Choroid plexus epithelial cell (primary cell): Measurements from ENCODE around the gene USP20.
A peak's percentile ranks its signal among the peaks of the same experiment; 100 is the strongest.

Experiments used
- DNase-seq: peaks from one replicate; pipeline ENCODE4 v3.0.0-alpha.2; 2010; ENCODE audit warnings: low read depth
- H3K4me3 ChIP-seq: 2 replicates; pipeline ENCODE4 v1.5.1; 2011; ENCODE audit warnings: low read depth, mild to moderate bottlenecking, control low read depth, low read length, moderate library complexity
- TF ChIP-seq, protein P1 (sequence below): conservative IDR thresholded peaks from 2 replicates; pipeline ENCODE4 v1.5.1; 2011; ENCODE audit warnings: low read depth, mild to moderate bottlenecking, control low read depth, inconsistent platforms, low read length, moderate library complexity

Gene USP20

DNA sequence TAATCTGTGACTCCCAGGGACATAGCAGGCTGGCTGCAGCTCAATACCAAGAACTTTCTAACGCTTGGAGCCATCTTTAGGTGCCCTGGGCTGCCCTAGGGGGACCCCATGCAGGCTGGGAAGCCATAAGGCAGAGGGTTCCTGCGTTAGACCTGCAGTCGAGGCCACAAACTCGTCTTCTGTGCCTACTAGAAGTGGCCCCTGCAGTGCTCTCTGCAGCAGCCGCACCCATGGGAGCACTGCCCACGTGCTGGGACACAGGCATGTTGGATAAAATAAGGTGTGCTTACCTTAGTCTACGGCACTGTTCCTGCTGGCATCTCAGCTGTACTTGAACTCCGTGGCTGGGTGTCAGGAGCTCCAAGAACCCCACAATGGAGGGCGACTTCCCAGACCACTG is 22.9 kb upstream of the USP20 start:
- H3K4me3 ChIP-seq = no peak overlapping the region
- TF ChIP-seq, protein P1, sequence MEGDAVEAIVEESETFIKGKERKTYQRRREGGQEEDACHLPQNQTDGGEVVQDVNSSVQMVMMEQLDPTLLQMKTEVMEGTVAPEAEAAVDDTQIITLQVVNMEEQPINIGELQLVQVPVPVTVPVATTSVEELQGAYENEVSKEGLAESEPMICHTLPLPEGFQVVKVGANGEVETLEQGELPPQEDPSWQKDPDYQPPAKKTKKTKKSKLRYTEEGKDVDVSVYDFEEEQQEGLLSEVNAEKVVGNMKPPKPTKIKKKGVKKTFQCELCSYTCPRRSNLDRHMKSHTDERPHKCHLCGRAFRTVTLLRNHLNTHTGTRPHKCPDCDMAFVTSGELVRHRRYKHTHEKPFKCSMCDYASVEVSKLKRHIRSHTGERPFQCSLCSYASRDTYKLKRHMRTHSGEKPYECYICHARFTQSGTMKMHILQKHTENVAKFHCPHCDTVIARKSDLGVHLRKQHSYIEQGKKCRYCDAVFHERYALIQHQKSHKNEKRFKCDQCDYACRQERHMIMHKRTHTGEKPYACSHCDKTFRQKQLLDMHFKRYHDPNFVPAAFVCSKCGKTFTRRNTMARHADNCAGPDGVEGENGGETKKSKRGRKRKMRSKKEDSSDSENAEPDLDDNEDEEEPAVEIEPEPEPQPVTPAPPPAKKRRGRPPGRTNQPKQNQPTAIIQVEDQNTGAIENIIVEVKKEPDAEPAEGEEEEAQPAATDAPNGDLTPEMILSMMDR = no peak
- DNase-seq = no peak

DNA sequence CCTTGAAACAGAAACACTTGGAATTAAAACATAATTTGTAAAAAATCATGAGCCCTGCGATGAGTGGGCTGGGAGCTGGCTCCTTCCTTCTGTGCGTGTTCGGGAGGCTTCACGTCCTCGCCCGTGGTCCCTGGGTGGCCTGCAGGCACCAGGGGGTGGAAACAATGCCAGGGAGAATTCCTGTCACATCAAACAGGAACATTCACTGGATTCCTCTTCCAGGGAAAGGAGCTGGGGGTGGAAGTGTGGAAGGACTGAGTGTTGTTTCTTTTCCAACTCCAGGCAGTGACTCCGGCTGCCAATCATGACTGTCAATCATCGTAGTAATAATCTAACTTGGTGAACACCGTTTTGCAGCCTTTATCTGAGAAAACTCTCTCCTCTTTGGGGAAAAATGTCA is 21.6 kb upstream of the USP20 start:
- H3K4me3 ChIP-seq = no peak overlapping the region
- DNase-seq = no peak
- TF ChIP-seq, protein P1 = no peak

DNA sequence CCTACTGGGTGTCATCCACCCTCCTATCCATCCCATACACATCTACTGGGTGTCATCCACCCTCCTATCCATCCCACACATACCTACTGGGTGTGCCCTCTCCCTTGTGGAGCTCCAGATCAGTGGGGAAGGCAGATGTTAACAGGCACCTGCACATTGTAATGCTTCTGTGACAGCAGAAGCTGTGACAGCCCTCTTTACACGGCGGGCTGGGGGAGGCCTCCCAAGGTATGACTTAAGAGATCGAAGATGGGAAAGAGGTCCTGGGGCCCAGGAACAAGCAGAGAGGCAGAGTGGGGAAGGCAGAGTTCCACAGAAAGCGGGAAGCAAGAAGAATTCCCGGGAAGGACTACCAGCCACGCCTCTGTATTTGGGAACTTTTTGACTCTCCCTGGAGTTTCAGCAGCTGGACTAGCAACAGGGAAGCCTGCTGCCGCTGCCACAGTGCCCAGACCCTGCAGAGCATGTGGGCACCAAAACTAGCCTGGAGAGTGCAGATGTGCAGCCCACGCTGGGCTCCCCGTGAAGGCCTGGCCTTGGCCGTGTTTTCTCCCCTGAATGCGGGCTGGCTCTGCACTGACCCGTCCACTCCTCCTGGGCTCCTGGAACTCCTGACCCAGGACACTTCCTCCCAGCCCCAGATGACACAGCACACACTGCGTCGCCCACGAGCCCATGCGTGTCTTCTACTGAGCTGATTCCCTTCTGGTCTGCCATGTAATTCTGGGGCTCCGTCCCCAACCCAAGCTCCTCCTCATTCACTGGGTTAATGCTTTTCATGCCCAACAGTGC is 20.6 kb upstream of the USP20 start:
- no peak overlapping the region for H3K4me3 ChIP-seq

DNA sequence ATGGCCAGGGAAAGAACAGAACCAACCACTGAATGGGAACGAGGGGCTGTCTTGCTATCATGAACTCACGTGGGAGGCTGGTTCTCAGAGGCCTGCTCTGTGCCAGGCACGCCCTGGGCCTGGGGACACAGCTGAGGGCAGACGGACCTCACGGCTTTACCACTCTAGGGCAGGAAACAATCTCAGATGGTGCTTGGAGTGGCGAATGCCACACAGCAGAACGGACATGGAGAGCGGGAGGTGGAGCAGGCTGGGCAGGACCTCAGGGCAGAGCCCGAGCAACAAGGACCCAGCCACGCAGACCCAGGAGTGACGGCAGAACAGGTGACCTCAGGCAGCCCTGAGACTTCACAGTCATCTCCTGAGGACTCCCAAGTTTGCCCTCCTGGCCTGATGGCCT is 20.0 kb upstream of the USP20 start:
- no peak overlapping the region for H3K4me3 ChIP-seq
- TF ChIP-seq, protein P1 = no peak
- no peak for DNase-seq

More for the DNA sequence above, 20.6 kb upstream of the USP20 start:
- TF ChIP-seq, protein P1 = no peak
- DNase-seq = no peak

DNA sequence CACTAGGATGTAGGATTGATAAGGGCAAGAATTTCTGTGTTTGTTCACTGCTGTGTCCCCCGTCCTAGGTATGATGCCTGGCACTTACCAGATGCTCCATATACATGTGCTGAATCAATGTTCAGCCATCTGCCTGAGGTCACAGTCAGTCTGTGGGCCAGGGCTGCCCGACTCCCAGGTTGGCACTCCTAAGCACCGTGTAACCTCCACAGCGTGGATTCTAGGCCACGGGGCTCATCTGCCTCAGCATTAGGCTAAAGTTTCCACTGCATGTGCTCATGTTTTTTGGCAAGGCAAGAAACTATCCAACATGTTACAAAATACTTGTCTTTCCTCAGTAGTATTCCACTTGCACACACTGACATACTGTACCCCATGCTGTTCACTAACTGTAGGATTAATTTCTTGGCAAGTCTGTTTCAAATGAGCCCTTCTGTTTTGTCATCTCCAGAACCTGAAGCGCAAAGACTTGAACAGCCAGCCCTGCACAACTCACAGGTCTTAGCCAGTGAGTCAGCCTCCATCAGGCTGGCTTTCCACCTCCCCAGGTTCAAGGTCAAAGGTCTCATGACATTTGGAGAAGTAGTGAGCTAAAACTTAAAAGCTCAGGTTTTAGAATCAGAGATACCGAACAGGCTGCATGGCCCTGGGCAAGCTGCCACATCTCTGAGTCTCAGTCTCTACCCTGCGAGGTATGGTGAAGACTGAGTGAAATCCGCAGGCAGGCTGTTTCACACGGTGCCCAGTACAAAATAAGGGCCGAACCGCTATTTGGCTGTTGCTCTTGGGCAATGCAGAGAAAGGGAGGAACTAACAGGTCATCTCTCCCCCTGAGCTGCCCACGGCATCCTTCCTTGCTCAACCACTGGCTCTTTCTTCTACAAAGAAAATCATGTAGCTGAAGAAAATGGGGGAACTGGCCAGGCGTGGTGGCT is 18.5 kb upstream of the USP20 start:
- DNase-seq = no peak
- TF ChIP-seq, protein P1 = no peak
- H3K4me3 ChIP-seq = no peak overlapping the region

DNA sequence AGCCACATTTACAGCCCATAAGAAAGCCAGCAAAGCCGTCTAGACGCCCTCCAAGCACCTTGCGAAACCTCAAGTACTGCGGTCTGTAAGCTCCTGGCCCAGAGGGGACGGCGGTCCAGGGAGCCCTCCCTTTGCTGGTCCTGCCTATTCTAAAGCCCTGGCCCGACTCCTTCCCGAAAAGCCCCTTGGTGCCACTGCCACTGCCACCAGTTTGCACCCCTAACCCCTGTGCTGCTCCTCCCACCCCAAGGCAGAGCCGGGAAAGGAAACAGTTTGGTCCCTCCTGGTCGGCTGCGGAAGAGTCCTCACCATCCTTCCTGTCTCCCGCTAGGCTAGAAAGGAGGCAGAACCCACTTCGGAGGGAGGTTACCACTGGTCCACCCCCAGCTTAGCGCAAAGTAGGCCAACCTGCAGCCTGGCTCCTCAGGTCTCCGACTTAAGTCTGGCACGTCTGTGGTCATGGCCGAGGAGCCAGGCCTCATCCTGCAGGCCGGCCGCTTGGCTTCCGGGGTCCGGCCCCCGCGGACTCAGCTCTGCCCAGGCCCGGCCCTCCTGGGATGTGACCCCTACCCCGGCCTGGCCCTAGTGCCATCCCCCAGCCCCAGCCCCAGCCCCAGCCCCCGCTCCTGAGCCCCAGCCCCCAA is 12.2 kb upstream of the USP20 start:
- TF ChIP-seq, protein P1 = no peak
- peak overlapping the region; percentile 95 for H3K4me3 ChIP-seq
- DNase-seq = peak; percentile 63
